ENCODE results near the gene PBX3.

Gene PBX3

GRCh38 chr9:125960626-125961025 is 213.5 kb downstream of the PBX3 start:
- no peak for DNase-seq (ENCODE audit: low read depth)
- H3K4me3 ChIP-seq (ENCODE audit: control insufficient read depth, low read depth, low read length) = no peak overlapping the region
- TF ChIP-seq, protein P1, sequence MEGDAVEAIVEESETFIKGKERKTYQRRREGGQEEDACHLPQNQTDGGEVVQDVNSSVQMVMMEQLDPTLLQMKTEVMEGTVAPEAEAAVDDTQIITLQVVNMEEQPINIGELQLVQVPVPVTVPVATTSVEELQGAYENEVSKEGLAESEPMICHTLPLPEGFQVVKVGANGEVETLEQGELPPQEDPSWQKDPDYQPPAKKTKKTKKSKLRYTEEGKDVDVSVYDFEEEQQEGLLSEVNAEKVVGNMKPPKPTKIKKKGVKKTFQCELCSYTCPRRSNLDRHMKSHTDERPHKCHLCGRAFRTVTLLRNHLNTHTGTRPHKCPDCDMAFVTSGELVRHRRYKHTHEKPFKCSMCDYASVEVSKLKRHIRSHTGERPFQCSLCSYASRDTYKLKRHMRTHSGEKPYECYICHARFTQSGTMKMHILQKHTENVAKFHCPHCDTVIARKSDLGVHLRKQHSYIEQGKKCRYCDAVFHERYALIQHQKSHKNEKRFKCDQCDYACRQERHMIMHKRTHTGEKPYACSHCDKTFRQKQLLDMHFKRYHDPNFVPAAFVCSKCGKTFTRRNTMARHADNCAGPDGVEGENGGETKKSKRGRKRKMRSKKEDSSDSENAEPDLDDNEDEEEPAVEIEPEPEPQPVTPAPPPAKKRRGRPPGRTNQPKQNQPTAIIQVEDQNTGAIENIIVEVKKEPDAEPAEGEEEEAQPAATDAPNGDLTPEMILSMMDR (IDR thresholded peaks at IDR 0.05; ENCODE audit: control insufficient read depth, insufficient read depth, low read depth, low read length, missing control alignments) = no peak

DNA sequence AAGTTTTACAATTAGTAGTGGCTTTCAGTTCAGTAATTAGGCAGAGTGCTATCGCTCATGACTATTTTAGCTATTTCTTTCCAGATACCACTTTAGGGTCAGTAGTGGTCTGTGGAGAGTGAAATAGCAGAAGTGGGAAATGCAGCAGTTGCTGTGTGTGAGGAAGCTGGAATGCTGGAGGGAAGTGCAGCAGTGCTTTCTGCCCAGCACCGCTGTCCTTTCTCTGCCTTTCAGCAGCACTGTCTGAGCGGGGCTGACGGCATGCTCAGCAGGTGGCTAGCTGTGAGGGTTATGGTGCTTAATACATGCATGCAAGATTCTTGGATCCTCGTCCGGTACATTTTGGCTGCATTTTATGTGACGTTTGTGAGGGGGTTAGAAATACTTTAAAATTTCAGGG is 213.9 kb downstream of the PBX3 start:
- TF ChIP-seq, protein P1 (IDR thresholded peaks at IDR 0.05; ENCODE audit: control insufficient read depth, insufficient read depth, low read depth, low read length, missing control alignments) = no peak
- no peak for DNase-seq (ENCODE audit: low read depth)
- H3K4me3 ChIP-seq (ENCODE audit: control insufficient read depth, low read depth, low read length) = no peak overlapping the region

DNA sequence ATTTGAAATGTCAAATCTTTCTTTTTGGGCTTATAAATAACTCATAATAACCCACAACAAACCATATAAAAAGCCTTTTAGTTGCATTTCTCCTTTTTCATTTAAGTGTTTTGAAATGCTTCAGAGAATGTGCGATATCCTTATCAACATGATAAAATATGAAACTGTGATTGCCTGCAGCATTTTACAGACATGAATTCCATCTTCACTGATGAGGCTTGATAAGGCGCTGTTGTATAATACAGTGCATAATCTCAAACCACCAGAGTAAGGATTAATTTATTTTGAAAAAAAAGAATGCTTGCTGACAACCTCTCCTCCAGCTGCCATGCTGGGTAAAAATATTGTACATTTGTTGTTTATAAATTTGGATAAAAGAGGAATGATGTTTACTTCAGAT is 216.8 kb downstream of the PBX3 start:
- TF ChIP-seq, protein P1 (IDR thresholded peaks at IDR 0.05; ENCODE audit: control insufficient read depth, insufficient read depth, low read depth, low read length, missing control alignments) = no peak
- no peak for DNase-seq (ENCODE audit: low read depth)
- no peak overlapping the region for H3K4me3 ChIP-seq (ENCODE audit: control insufficient read depth, low read depth, low read length)

GRCh38 chr9:125964702-125965225 is 217.6 kb downstream of the PBX3 start:
- no peak for DNase-seq (ENCODE audit: low read depth)
- H3K4me3 ChIP-seq (ENCODE audit: control insufficient read depth, low read depth, low read length) = no peak overlapping the region
- TF ChIP-seq, protein P1 (IDR thresholded peaks at IDR 0.05; ENCODE audit: control insufficient read depth, insufficient read depth, low read depth, low read length, missing control alignments) = no peak

DNA sequence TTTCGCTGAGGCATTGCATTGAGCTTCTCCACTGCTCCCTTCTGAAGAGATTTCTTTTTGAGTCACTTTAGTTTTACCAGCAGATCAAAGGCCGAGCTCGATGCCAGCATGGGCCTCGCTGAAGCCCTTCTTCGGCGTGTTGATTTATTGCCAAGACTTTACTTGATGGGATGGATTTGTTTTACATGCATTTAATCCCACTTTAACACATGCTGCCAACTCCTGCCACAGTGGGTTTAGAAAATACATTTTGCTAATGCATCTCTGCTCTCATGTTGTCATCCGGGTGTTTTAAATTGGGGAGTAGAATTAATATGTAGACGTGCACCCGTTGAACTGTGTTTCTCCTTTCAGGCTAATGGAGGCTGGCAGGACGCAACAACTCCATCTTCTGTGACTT is 218.3 kb downstream of the PBX3 start:
- DNase-seq (ENCODE audit: low read depth) = no peak
- no peak overlapping the region for H3K4me3 ChIP-seq (ENCODE audit: control insufficient read depth, low read depth, low read length)
- TF ChIP-seq, protein P1 (IDR thresholded peaks at IDR 0.05; ENCODE audit: control insufficient read depth, insufficient read depth, low read depth, low read length, missing control alignments) = no peak

DNA sequence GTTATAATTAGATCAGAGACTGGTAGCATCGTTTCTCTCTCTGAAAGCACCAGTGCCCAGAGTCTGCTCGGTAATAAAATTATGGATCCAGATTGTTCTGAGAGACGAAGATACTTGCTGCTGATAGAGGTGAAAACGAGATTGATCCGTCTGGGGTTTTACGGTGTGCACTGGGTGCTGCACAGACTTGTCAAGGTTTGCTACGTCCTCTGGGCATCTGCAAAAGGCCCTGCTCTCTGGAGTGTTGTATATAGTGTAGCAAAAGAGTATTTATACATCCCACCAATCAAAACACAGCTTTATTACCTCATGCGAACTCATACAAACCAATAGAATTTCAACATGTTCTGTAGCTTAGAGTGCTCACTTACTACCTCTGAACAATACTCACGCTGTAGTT is 219.3 kb downstream of the PBX3 start:
- no peak for DNase-seq (ENCODE audit: low read depth)
- TF ChIP-seq, protein P1 (IDR thresholded peaks at IDR 0.05; ENCODE audit: control insufficient read depth, insufficient read depth, low read depth, low read length, missing control alignments) = no peak
- no peak overlapping the region for H3K4me3 ChIP-seq (ENCODE audit: control insufficient read depth, low read depth, low read length)
